AG04449 (cell line): ENCODE measurements around the gene KIF3C.
"Not testable (repeated sequence)": the region's sequence is repeated elsewhere in the genome, so short reads cannot be mapped to it uniquely, and the experiment has no call there.

Source experiments
- CTCF ChIA-PET: fragments of 350-600 bp; formaldehyde crosslinking; extraction: SDS; loops from one replicate; lab custom pipeline; 2021; ENCODE audit warnings: antibody characterized with exemption; lab: Yijun Ruan, JAX
- POLR2A ChIA-PET: fragments of 400-600, 350-600 bp; formaldehyde crosslinking; extraction: SDS; loops from one replicate; lab custom pipeline; 2020; ENCODE audit warnings: antibody characterized with exemption, inconsistent platforms; lab: Yijun Ruan, JAX
- DNase-seq: peaks from one replicate; pipeline ENCODE4 v3.0.0-alpha.2; 2010; ENCODE audit warnings: low read depth, low spot score
- H3K4me3 ChIP-seq: 2 replicates; pipeline ENCODE4 v1.5.1; 2011; ENCODE audit warnings: low read depth, mild to moderate bottlenecking, control low read depth, low read length
- TF ChIP-seq, protein P1 (sequence below): IDR thresholded peaks from one replicate; pipeline ENCODE4 v1.5.1; 2011; ENCODE audit warnings: mild to moderate bottlenecking, moderate library complexity, low read length, control low read depth, inconsistent platforms; ENCODE audit not compliant: insufficient read depth; ENCODE audit errors: missing control alignments

Gene KIF3C

DNA sequence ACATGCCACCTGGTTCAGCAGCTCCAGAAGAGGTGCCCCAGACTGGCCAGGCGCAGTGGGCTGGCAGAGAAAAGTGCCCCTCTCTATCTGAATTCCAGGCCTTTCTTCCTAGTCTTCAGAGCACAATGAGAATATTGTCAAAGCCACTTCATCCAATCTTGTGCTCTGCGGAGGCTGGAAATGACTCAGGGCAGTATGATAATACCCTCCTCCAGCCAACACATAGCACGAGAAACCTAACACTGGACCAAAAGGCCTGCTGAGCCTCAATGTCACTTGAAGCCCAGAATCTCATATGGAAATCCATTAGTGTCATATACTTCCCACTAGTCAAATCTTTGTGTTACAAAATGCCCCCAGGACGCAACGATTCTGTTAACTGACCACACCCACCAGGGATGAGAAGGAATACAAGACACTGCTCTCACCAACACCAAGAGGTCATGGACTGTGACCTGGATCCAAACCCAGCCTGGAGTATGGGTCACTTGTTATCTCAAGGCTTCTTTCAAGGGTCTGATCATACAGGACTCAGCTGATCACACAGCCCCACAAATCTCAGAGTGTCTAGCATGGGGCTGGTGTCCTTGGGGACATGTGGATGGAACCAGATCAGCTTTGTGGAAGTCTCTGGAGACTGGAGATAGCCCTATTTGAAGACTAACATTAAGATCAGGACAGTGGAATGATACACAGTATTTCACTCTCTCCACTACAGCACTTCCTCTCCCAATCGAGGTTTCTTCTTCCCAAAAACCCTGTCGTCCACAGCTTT lies 10.1 kb downstream of the KIF3C start:
- no peak for DNase-seq
- no peak overlapping the region for H3K4me3 ChIP-seq
- ChIA-PET CTCF (interaction anchor here (0.8 to 4.2 kb wide), 2 partner anchors 19 to 21 kb away, joined by 4 to 14 read pairs; no protein-coding TSS in a partner anchor), POLR2A (interaction anchor here (0.6 kb wide), 1 partner anchor 172 kb away, joined by 4 read pairs; no protein-coding TSS in a partner anchor)
- TF ChIP-seq, protein P1, sequence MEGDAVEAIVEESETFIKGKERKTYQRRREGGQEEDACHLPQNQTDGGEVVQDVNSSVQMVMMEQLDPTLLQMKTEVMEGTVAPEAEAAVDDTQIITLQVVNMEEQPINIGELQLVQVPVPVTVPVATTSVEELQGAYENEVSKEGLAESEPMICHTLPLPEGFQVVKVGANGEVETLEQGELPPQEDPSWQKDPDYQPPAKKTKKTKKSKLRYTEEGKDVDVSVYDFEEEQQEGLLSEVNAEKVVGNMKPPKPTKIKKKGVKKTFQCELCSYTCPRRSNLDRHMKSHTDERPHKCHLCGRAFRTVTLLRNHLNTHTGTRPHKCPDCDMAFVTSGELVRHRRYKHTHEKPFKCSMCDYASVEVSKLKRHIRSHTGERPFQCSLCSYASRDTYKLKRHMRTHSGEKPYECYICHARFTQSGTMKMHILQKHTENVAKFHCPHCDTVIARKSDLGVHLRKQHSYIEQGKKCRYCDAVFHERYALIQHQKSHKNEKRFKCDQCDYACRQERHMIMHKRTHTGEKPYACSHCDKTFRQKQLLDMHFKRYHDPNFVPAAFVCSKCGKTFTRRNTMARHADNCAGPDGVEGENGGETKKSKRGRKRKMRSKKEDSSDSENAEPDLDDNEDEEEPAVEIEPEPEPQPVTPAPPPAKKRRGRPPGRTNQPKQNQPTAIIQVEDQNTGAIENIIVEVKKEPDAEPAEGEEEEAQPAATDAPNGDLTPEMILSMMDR: no peak

DNA sequence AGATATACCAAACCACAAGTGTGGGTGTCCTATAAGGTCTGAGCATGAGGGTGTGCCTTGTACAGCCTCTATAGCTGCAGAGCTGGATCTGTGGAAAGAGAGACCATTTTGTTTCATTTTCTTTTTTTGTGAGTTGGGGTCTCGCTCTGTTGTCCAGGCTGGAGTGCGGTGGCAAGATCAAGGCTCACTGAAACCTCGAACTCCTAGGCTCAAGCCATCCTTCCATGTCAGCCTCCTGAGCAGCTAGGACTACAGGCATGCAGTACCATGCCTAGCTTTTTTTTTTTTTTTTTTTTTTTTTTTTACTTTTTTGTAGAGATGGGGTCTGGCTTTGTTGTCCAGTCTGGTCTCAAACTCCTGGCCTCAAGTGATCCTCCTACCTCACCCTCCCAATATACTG lies 10.7 kb downstream of the KIF3C start:
- TF ChIP-seq, protein P1: no peak
- CTCF ChIA-PET: interaction anchor here (0.8 to 4.2 kb wide), 2 partner anchors 20 kb away, joined by 4 to 14 read pairs; no protein-coding TSS in a partner anchor
- DNase-seq: no peak
- POLR2A ChIA-PET: interaction anchor here (1.0 kb wide), 1 partner anchor 10 kb away, joined by 3 read pairs; no protein-coding TSS in a partner anchor
- H3K4me3 ChIP-seq: no peak overlapping the region

DNA sequence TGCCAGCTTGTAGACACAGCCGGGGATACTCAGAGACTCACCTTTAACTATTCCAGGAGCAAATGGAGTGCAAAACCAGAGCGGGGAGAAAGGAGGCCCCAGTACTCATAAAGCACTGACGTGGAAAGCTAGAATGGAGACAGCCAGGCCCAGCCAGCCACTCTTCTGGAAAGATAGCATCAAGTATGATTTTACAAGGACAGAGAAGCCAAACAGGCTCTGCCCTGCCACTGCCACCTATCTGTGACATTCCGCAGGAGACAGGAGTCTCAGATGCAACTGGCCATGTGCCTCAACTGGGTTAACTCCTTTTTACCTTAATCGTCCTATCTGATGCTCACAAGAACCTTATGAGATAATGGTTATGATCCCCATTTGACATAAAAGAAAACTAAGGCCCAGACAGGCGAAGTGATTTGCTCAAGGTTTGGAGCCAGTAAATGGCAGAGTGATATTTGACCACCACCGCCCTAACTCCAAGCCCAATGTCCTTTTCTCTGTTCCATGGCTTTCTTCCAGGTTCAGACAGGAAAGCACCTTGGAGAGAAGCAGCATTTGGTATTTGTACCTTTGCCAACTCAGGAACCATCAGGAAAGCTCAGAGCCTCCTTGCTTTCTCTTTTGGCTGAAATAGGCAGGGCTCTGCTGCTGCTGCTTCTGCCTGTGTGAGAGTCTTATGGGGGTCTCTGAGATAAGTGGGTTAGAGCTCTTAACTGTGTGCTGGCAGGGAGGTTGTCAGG lies 15.6 kb downstream of the KIF3C start:
- CTCF ChIA-PET: interaction anchor here (1.4 to 2.6 kb wide), 3 partner anchors 11 to 97 kb away, joined by 3 to 10 read pairs (median 6); no protein-coding TSS in a partner anchor
- no peak for DNase-seq
- TF ChIP-seq, protein P1: no peak
- H3K4me3 ChIP-seq: no peak overlapping the region
- POLR2A ChIA-PET: no interaction called here

DNA sequence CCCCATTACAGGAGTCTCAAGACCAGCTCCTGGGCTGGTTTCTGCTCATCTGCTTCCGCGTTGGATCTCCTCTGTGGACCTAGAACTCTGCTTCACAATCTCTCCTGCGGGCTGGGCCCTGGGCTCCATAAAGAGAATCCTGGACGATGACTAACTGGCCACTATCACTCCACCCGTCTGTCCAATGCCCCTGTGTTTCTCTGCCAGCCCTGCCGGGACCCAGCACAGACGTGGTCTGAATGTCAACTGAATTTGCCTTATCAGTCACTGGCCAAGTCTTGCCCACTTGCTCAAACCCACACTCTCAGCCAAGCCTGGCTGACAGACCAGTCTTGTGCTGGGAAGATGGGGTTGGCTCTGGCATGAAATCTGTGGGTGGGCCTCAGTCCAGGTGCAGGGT lies 17.4 kb downstream of the KIF3C start:
- TF ChIP-seq, protein P1: no peak
- no peak overlapping the region for H3K4me3 ChIP-seq
- ChIA-PET POLR2A (no interaction called here), CTCF (interaction anchor here (0.9 to 10.3 kb wide), 5 partner anchors 10 to 220 kb away, joined by 3 to 71 read pairs (median 3); no protein-coding TSS in a partner anchor)
- no peak for DNase-seq

DNA sequence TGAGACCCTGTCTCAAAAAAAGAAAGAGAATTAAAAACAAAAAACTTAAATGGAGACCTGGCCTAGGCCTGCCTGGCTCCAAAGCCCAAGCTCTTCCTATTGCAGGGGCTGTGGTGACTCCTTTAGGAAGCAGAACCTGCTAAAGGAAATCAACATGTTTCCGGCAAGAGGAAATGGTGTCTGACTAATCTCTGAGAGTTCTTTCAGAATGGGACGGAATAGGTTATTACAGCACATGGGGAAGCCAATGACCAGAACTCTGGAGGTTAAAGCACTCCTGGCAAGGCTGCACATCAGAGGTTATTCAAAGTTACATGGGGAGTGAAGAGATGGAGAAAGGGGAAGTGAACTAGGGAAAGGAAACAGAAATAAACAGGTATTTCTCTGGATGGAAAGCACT lies 21.4 kb downstream of the KIF3C start:
- CTCF ChIA-PET: interaction anchor here (1.1 to 10.3 kb wide), 4 partner anchors 12 to 369 kb away, joined by 3 to 71 read pairs (median 10); no protein-coding TSS in a partner anchor
- TF ChIP-seq, protein P1: no peak
- POLR2A ChIA-PET: interaction anchor here (1.0 kb wide), 1 partner anchor 10 kb away, joined by 3 read pairs; no protein-coding TSS in a partner anchor
- H3K4me3 ChIP-seq: no peak overlapping the region
- DNase-seq: no peak

DNA sequence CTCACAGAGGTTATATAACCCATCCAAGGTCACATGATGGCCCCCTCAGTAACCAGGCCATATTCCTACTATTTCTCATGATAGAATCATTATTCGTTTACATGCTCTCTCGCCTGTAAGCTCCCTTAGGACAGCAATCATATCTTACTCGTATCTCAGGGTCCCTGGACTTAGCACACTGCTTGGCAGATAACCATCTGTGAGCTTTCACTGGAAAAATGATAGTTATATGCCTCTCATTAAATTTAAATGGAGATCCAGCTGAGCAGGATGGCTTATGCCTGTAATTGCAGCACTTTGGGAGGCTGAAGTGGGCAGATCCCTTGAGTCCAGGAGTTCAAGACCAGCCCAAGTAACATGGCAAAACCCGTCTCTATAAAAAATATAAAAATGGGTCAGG lies 21.9 kb downstream of the KIF3C start:
- no peak for DNase-seq
- POLR2A ChIA-PET: interaction anchor here (0.6 kb wide), 1 partner anchor 228 kb away, joined by 3 read pairs; no protein-coding TSS in a partner anchor
- H3K4me3 ChIP-seq: no peak overlapping the region
- CTCF ChIA-PET: interaction anchor here (1.1 to 10.3 kb wide), 4 partner anchors 12 to 370 kb away, joined by 3 to 71 read pairs (median 10); no protein-coding TSS in a partner anchor
- TF ChIP-seq, protein P1: no peak

DNA sequence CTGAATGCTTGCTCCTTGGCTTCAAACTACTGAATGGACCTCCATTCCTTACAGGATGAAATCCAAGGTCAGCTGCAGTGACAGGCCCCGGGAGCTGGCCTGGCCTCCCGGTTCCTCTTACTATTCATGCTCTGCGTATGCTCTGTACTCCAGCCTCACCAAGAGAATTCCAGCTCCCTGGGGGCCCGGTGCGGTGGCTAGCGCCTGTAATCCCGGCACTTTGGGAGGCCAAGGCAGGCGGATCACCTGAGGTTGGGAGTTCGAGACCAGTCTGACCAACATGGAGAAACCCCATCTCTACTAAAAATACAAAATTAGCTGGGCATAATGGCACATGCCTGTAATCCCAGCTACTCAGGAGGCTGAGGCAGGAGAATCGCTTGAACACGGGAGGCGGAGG lies 23.7 kb downstream of the KIF3C start:
- DNase-seq, POLR2A ChIA-PET, H3K4me3 ChIP-seq: not testable (repeated sequence)
- CTCF ChIA-PET: interaction anchor here (0.8 to 15.1 kb wide), 6 partner anchors 10 to 226 kb away, joined by 3 to 247 read pairs (median 5); no protein-coding TSS in a partner anchor
